HCT116 (cell line): Measurements from ENCODE around the gene CACNA1C. TPM values are rescaled to one million over a fixed set of nuclear protein-coding genes. Genes with fewer than 3 reads are reported as not detected.
A peak's percentile ranks its signal among the peaks of the same experiment; 100 is the strongest.

ENCODE experiments used
- ATAC-seq: fragments of 200-7000 bp; cut with Tn5 transposase; 2 replicates; pipeline ENCODE4 v1.9.1; 2020; ENCODE audit warnings: mild to moderate bottlenecking, moderate library complexity
- BruUV-seq: library from RNA; stranded (reverse); fragments of 400-500 nt; replicated peaks from 2 replicates; lab custom pipeline; 2021; lab: Mats Ljungman, UMichigan
- CTCF ChIA-PET: fragments of 300-600 bp; sonication (Branson Sonifier 250); formaldehyde crosslinking; loops from one replicate; lab custom pipeline; 2021; ENCODE audit warnings: antibody characterized with exemption; lab: Charles Lee
- POLR2A ChIA-PET: fragments of 300-600, 350-600 bp; sonication (Branson Sonifier 250); formaldehyde crosslinking; loops from one replicate; lab custom pipeline; 2021; ENCODE audit warnings: antibody characterized with exemption; lab: Charles Lee
- RAD21 ChIA-PET, 2 experiments: fragments of 300-600 bp; sonication (Branson Sonifier 250); formaldehyde crosslinking; loops; one replicate each; lab custom pipeline; 2023; ENCODE audit warnings: low total read pairs in 2 of 2; ENCODE audit not compliant: uncharacterized antibody in 2 of 2, unreplicated experiment in 2 of 2, low non-redundant PET in 1 of 2; lab: Charles Lee
- DNase-seq: peaks from one replicate; pipeline ENCODE4 v3.0.0-alpha.2; 2010; ENCODE audit warnings: low read depth, low spot score
- H2AFZ ChIP-seq: fragments of 200-600 bp; shearing (Covaris generic), sonication (generic); 2 replicates; pipeline ENCODE4 v1.6.1; 2017; ENCODE audit warnings: low read depth, mixed run types, mixed read lengths, antibody characterized with exemption, low read length; ENCODE audit not compliant: poor library complexity, severe bottlenecking
- H3K27ac ChIP-seq: 2 replicates; pipeline ENCODE4 v1.5.1; 2012; ENCODE audit warnings: low read depth, low read length
- H3K27me3 ChIP-seq: fragments of 200-600 bp; sonication (generic); 2 replicates; pipeline ENCODE4 v1.6.1; 2016; ENCODE audit warnings: mixed run types, low read length, mixed read lengths; ENCODE audit not compliant: insufficient read depth
- H3K36me3 ChIP-seq, 2 experiments: fragments of 200-500 bp in 1 of 2; fragments of 200-600 bp in 1 of 2; sonication (Bioruptor generic) in 1 of 2; sonication (generic) in 1 of 2; 2 replicates each; pipeline versions ENCODE4 v1.5.1 to v1.6.1; 2014 to 2016; ENCODE audit warnings: low read length in 2 of 2, inconsistent platforms in 1 of 2, mixed read lengths in 1 of 2, mixed run types in 1 of 2; ENCODE audit not compliant: insufficient read depth in 2 of 2, control insufficient read depth in 1 of 2
- H3K4me1 ChIP-seq, 2 experiments: fragments of 200-600 bp in 1 of 2; sonication (generic) in 1 of 2; 2 replicates each; pipeline versions ENCODE4 v1.5.1 to v1.6.1; 2012 to 2017; ENCODE audit warnings: low read length in 2 of 2, inconsistent platforms in 1 of 2, mild to moderate bottlenecking in 1 of 2, mixed read lengths in 1 of 2, mixed run types in 1 of 2, moderate library complexity in 1 of 2; ENCODE audit not compliant: insufficient read depth in 2 of 2, control insufficient read depth in 1 of 2
- H3K4me2 ChIP-seq: fragments of 200-600 bp; sonication (generic); 2 replicates; pipeline ENCODE4 v1.6.1; 2017; ENCODE audit warnings: mixed run types, low read length, mixed read lengths
- H3K4me3 ChIP-seq, 2 experiments: fragments of 200-600 bp in 1 of 2; sonication (generic) in 1 of 2; replicated peaks in 1 of 2; 2 replicates each; pipeline ENCODE4 v1.5.1; 2011 to 2016; ENCODE audit warnings: low read length in 2 of 2, control low read depth in 1 of 2, low read depth in 1 of 2, mild to moderate bottlenecking in 1 of 2, mixed read lengths in 1 of 2, mixed run types in 1 of 2
- H3K79me2 ChIP-seq: fragments of 200-600 bp; sonication (generic); 2 replicates; pipeline ENCODE4 v1.6.1; 2017; ENCODE audit warnings: mild to moderate bottlenecking, mixed run types, low read length, moderate library complexity, mixed read lengths; ENCODE audit not compliant: insufficient read depth
- H3K9ac ChIP-seq: fragments of 200-600 bp; sonication (generic); 2 replicates; pipeline ENCODE4 v1.6.1; 2016; ENCODE audit warnings: low read length, mixed read lengths
- H3K9me2 ChIP-seq: fragments of 200-600 bp; sonication (generic), shearing (Covaris generic); 2 replicates; pipeline ENCODE4 v1.6.1; 2017; ENCODE audit warnings: mixed run types, mild to moderate bottlenecking, moderate library complexity; ENCODE audit not compliant: insufficient read depth
- H3K9me3 ChIP-seq, 2 experiments: fragments of 200-500 bp in 1 of 2; fragments of 200-600 bp in 1 of 2; sonication (Bioruptor generic) in 1 of 2; sonication (generic) in 1 of 2; 2 replicates each; pipeline ENCODE4 v1.6.1; 2014 to 2017; ENCODE audit warnings: low read length in 2 of 2, mixed read lengths in 2 of 2, inconsistent platforms in 1 of 2, low read depth in 1 of 2, mild to moderate bottlenecking in 1 of 2, mixed run types in 1 of 2, moderate library complexity in 1 of 2; ENCODE audit not compliant: control insufficient read depth in 1 of 2, insufficient read depth in 1 of 2
- H4K20me1 ChIP-seq: fragments of 200-600 bp; sonication (generic), shearing (Covaris generic); 2 replicates; pipeline ENCODE4 v1.6.1; 2017; ENCODE audit warnings: mixed run types, mild to moderate bottlenecking, moderate library complexity; ENCODE audit not compliant: insufficient read depth
- ATF3 ChIP-seq: IDR thresholded peaks from 2 replicates; pipeline ENCODE4 v1.6.1; 2012
- CBX3 ChIP-seq: IDR thresholded peaks from 2 replicates; pipeline ENCODE4 v1.6.1; 2012; ENCODE audit warnings: low read depth
- CTCF ChIP-seq, 3 experiments: fragments of 200-600 bp in 1 of 3; sonication (generic) in 1 of 3; IDR thresholded peaks in 2 of 3; conservative IDR thresholded peaks in 1 of 3; 2 replicates each; pipeline ENCODE4 v1.5.1; 2012 to 2017; ENCODE audit warnings: low read depth in 2 of 3, low read length in 2 of 3, antibody characterized with exemption in 1 of 3, borderline replicate concordance in 1 of 3, control low read depth in 1 of 3, mild to moderate bottlenecking in 1 of 3, mixed read lengths in 1 of 3, mixed run types in 1 of 3, moderate library complexity in 1 of 3; ENCODE audit not compliant: insufficient read depth in 1 of 3
- EGR1 ChIP-seq: IDR thresholded peaks from 2 replicates; pipeline ENCODE4 v1.6.1; 2012; ENCODE audit warnings: low read depth
- ELF1 ChIP-seq: IDR thresholded peaks from 2 replicates; pipeline ENCODE4 v1.6.1; 2012; ENCODE audit warnings: low read depth, borderline replicate concordance
- EZH2 ChIP-seq: fragments of 200-600 bp; sonication (generic); IDR thresholded peaks from 2 replicates; pipeline ENCODE4 v1.6.1; 2017; ENCODE audit warnings: antibody characterized with exemption, mixed run types
- FOSL1 ChIP-seq: IDR thresholded peaks from 2 replicates; pipeline ENCODE4 v1.6.1; 2012; ENCODE audit warnings: low read depth
- MAX ChIP-seq: IDR thresholded peaks from 2 replicates; pipeline ENCODE4 v1.6.1; 2012
- POLR2A ChIP-seq: IDR thresholded peaks from 2 replicates; pipeline ENCODE4 v1.7.0; 2011; ENCODE audit warnings: borderline replicate concordance; ENCODE audit not compliant: insufficient read depth, insufficient read length; ENCODE audit errors: extremely low read depth
- POLR2AphosphoS5 ChIP-seq: IDR thresholded peaks from 2 replicates; pipeline ENCODE4 v1.6.1; 2011; ENCODE audit warnings: mild to moderate bottlenecking, low read depth, low read length, moderate library complexity
- RAD21 ChIP-seq: IDR thresholded peaks from 2 replicates; pipeline ENCODE4 v1.6.1; 2012; ENCODE audit warnings: low read depth, mild to moderate bottlenecking
- REST ChIP-seq: IDR thresholded peaks from 2 replicates; pipeline ENCODE4 v1.6.1; 2012; ENCODE audit warnings: low read depth
- SP1 ChIP-seq: IDR thresholded peaks from 2 replicates; pipeline ENCODE4 v1.6.1; 2012; ENCODE audit warnings: low read depth
- SRF ChIP-seq: IDR thresholded peaks from 2 replicates; pipeline ENCODE4 v1.6.1; 2012; ENCODE audit warnings: low read depth
- TCF7L2 ChIP-seq: IDR thresholded peaks from 2 replicates; pipeline ENCODE4 v1.7.0; 2011; ENCODE audit warnings: borderline replicate concordance, inconsistent platforms; ENCODE audit not compliant: insufficient read depth, insufficient read length; ENCODE audit errors: extremely low read depth
- ZNF274 ChIP-seq: fragments of 200-500 bp; sonication (Bioruptor generic); IDR thresholded peaks from 2 replicates; pipeline ENCODE4 v1.6.1; 2014; ENCODE audit warnings: mild to moderate bottlenecking, low read depth, low read length, inconsistent platforms
- intact Hi-C: fragments of 100-400 bp; cut with micrococcal nuclease; formaldehyde crosslinking; loops from 2 replicates; pipeline ENCODE4 v1.10.0; 2022
- total RNA-seq: library from RNA; stranded (reverse); gene quantifications from one replicate; pipeline ENCODE4 v1.2.1, GENCODE V29; 2021; ENCODE audit not compliant: unreplicated experiment

The CACNA1C gene
- total RNA-seq, 1 experiment from 2014 or later = 0.05 TPM

- Histone ChIP-seq H4K20me1 (no peaks in the 10 kb centered on the region), H2AFZ (no peak overlapping the region), H3K27me3 (no peaks in the 10 kb centered on the region), H3K4me3 (no peak overlapping the region), H3K36me3 (no peaks in the 10 kb centered on the region), H3K4me1 (peaks cover 22 to 35% of the 10 kb centered on the region in 2 experiments), H3K4me2 (no peak overlapping the region), H3K9ac (no peak overlapping the region), H3K9me2 (no peaks in the 10 kb centered on the region), H3K27ac (no peak overlapping the region), H3K79me2 (no peaks in the 10 kb centered on the region), H3K9me3 (no peaks in the 10 kb centered on the region)
- ATAC-seq (no peak), DNase-seq (no peak)
- ChIA-PET RAD21 (no interaction called here), CTCF (no interaction called here), POLR2A (no interaction called here)
- BruUV-seq = no TSS peak
- TF ChIP-seq ELF1 (no peak), MAX (no peak)
- intact Hi-C loops = no loop called here
These were observed 586.2 kb downstream of the CACNA1C start for GRCh38 chr12:2639020-2639298.

- peaks cover 22 to 35% of the 10 kb centered on the region in 2 experiments for H3K4me1 ChIP-seq
- no peaks in the 10 kb centered on the region for H3K36me3 ChIP-seq
- DNase-seq = no peak
- BruUV-seq = no TSS peak
- H3K4me2 ChIP-seq = peak overlapping the region; percentile 76
- RAD21 ChIA-PET = interaction anchor here in 1 of 2 experiments (1.4 kb wide), 1 partner anchor 13 kb away, joined by 4 read pairs; no protein-coding TSS in a partner anchor
- H3K4me3 ChIP-seq = peak overlapping the region; percentile 22 to 45
- no peaks in the 10 kb centered on the region for H3K9me3 ChIP-seq
- peak; percentile 65 for ATAC-seq
- CTCF ChIA-PET = interaction anchor here (0.9 to 1.9 kb wide), 10 partner anchors 9 to 144 kb away, joined by 3 to 13 read pairs (median 5); no protein-coding TSS in a partner anchor
- H3K9ac ChIP-seq = peak overlapping the region; percentile 44
- H3K27me3 ChIP-seq = no peaks in the 10 kb centered on the region
- POLR2A ChIA-PET = interaction anchor here (1.0 to 1.9 kb wide), 4 partner anchors 10 to 19 kb away, joined by 3 to 6 read pairs (median 4); no protein-coding TSS in a partner anchor
- intact Hi-C loops = no loop called here
- H2AFZ ChIP-seq = no peak overlapping the region
- H4K20me1 ChIP-seq = no peaks in the 10 kb centered on the region
- no peaks in the 10 kb centered on the region for H3K79me2 ChIP-seq
- no peaks in the 10 kb centered on the region for H3K9me2 ChIP-seq
- peak overlapping the region; percentile 81 for H3K27ac ChIP-seq
- TF ChIP-seq ATF3 (no peak), CBX3 (no peak), EGR1 (no peak), REST (no peak), POLR2AphosphoS5 (no peak), FOSL1 (no peak), SRF (no peak), ZNF274 (no peak), CTCF (IDR thresholded peaks at IDR 0.05 in 2 of 3, conservative IDR thresholded peaks at IDR 0.05 in 1 of 3; ENCODE audit: borderline replicate concordance in 1 of 3, insufficient read depth in 1 of 3, low read depth in 2 of 3, low read length in 2 of 3) (peak; percentile 37 to 53 (median 40); a peak in 3 of 6 replicates), TCF7L2 (no peak), SP1 (no peak), POLR2A (no peak), RAD21 (peak; percentile 46; the same call in 1 of the 2 replicates), EZH2 (no peak)
These were observed 587.5 kb downstream of the CACNA1C start for GRCh38 chr12:2640281-2640680.
